Ectodermal cell (in vitro differentiated cells): ENCODE measurements around the gene XCR1.
"Not testable (repeated sequence)": the region's sequence is repeated elsewhere in the genome, so short reads cannot be mapped to it uniquely, and the experiment has no call there.

Source experiments
- H3K27ac ChIP-seq: 2 replicates; pipeline ENCODE4 v1.7.0; 2013; ENCODE audit warnings: mild to moderate bottlenecking, low read depth, low read length; ENCODE audit not compliant: insufficient read depth, poor library complexity, severe bottlenecking
- H3K27me3 ChIP-seq: 2 replicates; pipeline ENCODE4 v1.7.0; 2013; ENCODE audit warnings: mild to moderate bottlenecking, low read length; ENCODE audit not compliant: insufficient read depth, control insufficient read depth, poor library complexity, severe bottlenecking
- H3K36me3 ChIP-seq: one replicate; pipeline ENCODE4 v1.7.0; 2013; ENCODE audit warnings: low read length; ENCODE audit not compliant: control insufficient read depth, insufficient read depth
- H3K4me1 ChIP-seq: one replicate; pipeline ENCODE4 v1.7.0; 2013; ENCODE audit warnings: low read length; ENCODE audit not compliant: control insufficient read depth, insufficient read depth
- H3K4me3 ChIP-seq: 2 replicates; pipeline ENCODE4 v1.7.0; 2013; ENCODE audit warnings: low read depth, low read length, control low read depth; ENCODE audit not compliant: insufficient read depth
- H3K9me3 ChIP-seq: 2 replicates; pipeline ENCODE4 v1.7.0; 2013; ENCODE audit warnings: mild to moderate bottlenecking, low read length, moderate library complexity; ENCODE audit not compliant: control insufficient read depth
- WGBS, 2 experiments: methylation state at CpG; one replicate each; pipeline ENCODE4 v1.1.7; 2013; ENCODE audit warnings: missing lambda C conversion rate in 2 of 2; 5-methylcytosine and 5-hydroxymethylcytosine counted together

The XCR1 gene

DNA sequence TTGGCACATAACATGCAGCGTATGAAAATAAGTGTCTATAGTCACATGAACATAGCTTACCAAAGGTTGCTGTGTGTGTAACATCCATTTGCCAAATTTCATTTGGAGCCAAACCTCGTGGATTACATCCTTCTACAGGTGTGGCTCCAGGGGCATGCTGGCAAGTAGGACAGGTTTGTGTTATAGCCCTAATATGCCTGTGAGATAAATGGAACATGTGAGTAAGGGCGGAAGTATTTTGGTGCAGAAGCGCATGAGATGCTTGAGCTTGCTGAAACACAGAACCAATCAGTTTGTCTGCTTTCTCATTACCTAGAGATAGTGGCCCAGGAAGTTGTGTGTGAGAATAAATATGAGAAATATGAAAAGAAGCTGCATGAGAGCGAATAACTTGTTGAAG, 21.8 kb upstream of the XCR1 start:
- no peaks in the 10 kb centered on the region for H3K27me3 ChIP-seq
- H3K27ac ChIP-seq: no peak overlapping the region
- no peak overlapping the region for H3K4me3 ChIP-seq
- no peaks in the 10 kb centered on the region for H3K4me1 ChIP-seq
- H3K9me3 ChIP-seq: no peaks in the 10 kb centered on the region
- H3K36me3 ChIP-seq: no peaks in the 10 kb centered on the region
- WGBS, 2 experiments: 93 to 95% methylated on average over 5 of the region's 5 CpGs

DNA sequence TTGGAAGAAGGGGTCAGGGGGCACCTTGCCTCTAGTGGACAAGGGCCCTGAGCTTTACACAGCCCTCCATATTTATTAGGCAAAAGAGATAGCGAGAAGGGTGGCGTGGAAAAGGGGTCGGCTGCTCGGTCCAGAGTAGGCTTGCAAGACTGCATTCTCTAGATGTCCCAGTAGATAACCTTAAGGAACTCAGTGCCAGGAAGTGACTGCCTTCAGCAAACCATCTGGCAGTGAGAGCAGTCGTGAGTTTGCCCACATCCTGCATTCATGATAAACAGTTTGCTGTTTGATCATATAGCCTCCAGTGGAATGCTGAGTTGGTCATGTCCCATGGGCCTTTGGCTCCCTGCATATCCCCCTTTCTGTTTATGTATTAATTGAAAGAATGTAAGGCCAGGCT, 18.9 kb upstream of the XCR1 start:
- 92 to 98% methylated on average over 5 of the region's 5 CpGs for WGBS, 2 experiments
- not testable (repeated sequence) for H3K4me3 ChIP-seq, H3K27ac ChIP-seq, H3K36me3 ChIP-seq, H3K9me3 ChIP-seq, H3K27me3 ChIP-seq, H3K4me1 ChIP-seq

DNA sequence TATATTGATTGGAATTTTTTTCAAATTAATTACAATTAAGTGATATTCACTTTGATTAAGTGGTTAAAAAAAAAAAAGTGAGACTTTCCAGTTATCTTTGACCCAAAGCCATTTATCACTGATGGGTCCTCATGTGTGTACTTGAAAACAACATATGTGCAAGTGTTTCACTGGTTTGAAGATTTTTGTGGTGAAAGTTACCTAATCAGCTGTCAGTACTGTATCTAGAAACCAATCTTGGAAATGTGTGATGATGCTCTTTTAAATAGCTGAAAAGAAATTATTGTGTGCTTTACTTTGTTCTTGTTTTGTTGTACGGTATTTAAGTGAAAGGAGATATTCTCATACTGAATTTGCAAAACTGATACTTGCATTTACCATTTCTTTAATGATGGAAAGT, 11.6 kb upstream of the XCR1 start:
- Histone ChIP-seq H3K27me3 (no peaks in the 10 kb centered on the region), H3K9me3 (no peaks in the 10 kb centered on the region), H3K4me3 (no peak overlapping the region), H3K36me3 (no peaks in the 10 kb centered on the region), H3K27ac (no peak overlapping the region), H3K4me1 (no peaks in the 10 kb centered on the region)
- WGBS, 2 experiments: 100% methylated on average over 1 of the region's 1 CpG

DNA sequence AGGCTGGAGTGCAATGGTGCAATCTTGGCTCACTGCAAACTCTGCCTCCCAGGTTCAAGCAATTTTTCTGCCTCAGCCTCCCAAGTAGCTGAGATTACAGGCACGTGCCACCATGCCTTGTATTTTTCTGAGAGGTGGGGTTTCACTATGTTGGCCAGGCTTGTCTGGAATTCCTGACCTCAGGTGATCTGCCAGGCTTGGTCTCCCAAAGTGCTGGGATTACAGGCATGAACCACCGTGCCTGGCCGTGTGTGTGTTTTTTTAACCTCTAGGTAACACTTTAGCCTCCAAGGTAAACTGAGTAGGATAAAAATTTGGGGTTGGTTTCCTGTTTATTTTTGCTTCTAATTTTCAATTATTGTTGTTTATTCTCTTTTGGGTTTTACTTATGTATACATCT, 10.8 kb upstream of the XCR1 start:
- not testable (repeated sequence) for H3K36me3 ChIP-seq, H3K9me3 ChIP-seq, H3K4me1 ChIP-seq, H3K4me3 ChIP-seq, H3K27me3 ChIP-seq, H3K27ac ChIP-seq
- WGBS, 2 experiments: 84 to 89% methylated on average over 3 of the region's 3 CpGs

DNA sequence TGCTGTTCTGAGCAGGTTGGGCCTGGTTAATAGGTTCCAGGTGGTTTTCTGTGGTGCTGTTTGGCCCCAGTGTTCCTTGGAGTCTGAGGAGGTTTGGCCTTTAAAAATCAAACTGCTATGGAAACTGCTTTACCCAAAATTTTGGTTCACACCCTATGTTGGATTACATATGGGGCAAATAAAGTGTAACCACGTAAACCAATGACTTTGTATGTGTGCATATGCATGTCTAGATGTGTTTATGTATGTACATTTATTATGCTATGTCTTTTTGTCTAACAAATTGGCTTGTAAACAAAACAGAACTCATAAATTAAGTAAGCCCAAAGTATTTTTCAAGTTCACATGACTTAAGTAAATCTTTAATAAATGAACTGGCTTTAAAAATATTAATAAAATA, 8.9 kb upstream of the XCR1 start:
- Histone ChIP-seq H3K4me3 (no peak overlapping the region), H3K27ac (no peak overlapping the region), H3K27me3 (no peaks in the 10 kb centered on the region), H3K9me3 (no peaks in the 10 kb centered on the region), H3K4me1 (no peaks in the 10 kb centered on the region), H3K36me3 (no peaks in the 10 kb centered on the region)
- WGBS, 2 experiments: 92 to 100% methylated on average over 1 of the region's 1 CpG

DNA sequence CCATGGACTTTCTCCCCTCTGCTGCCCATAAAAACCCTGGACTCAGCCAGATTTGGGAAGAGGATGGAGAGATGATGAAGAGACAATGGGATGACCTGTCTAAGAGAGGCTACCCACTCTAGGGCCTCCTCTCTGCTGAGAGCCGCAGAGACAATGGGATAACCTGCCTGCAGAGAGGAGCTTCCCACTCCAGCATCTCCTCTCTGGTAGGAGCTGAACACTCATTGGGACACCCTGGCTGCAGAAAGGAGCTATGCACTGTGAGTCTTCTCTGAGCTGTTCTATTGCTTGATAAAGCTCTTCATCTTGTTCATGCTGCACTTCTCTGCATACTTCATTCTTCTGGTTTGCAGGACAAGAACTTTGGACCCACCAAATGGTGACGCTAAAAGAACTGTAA, 4.5 kb upstream of the XCR1 start:
- Histone ChIP-seq H3K36me3 (no peaks in the 10 kb centered on the region), H3K27ac (no peak overlapping the region), H3K9me3 (peaks cover 3% of the 10 kb centered on the region), H3K4me1 (no peaks in the 10 kb centered on the region), H3K4me3 (no peak overlapping the region), H3K27me3 (no peaks in the 10 kb centered on the region)
- 89 to 98% methylated on average over 2 of the region's 2 CpGs for WGBS, 2 experiments

DNA sequence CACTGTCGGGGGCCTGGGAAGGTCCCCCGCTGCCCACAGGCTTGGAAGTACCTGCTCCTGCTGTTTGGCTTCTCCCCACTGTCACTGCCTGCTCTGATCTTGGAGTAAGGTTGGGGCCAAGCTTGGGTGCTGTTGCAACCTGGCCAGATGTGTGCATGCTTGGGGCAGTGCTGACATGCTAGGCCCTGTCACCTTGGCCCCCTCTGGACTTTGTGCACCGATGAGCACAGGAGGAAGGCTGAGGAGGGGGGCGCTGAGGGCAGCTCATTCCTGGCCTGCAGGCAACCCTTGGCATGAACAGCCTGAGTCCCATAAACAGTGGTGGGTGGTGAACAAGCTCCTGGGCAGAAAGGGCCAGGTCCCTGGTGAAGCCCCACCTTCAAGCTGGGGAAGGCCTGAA, 4.0 kb upstream of the XCR1 start:
- Histone ChIP-seq H3K9me3 (peaks cover 3% of the 10 kb centered on the region), H3K4me1 (no peaks in the 10 kb centered on the region), H3K4me3 (no peak overlapping the region), H3K27ac (no peak overlapping the region), H3K36me3 (no peaks in the 10 kb centered on the region), H3K27me3 (no peaks in the 10 kb centered on the region)
- WGBS, 2 experiments: 89 to 91% methylated on average over 4 of the region's 4 CpGs

DNA sequence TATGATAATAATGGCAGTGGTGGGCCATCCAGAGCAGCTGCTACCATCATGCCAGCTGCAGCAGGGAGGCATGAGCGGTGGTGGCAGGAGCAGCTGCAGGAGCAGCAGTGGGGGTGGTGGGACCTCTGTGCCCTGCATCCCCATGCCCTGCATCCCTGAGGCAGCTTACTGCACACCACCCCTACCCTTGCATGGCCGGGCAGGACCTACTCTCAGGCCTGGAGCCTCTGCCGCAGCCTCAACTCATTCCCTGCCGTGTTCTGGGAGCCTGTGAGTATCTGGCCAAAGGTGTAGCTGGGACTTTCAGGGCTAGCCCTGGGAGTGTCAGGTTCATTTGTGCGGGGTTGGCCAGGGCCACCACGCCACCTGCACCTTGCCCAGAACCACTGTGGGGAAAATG, 3.3 kb upstream of the XCR1 start:
- H3K4me1 ChIP-seq: no peaks in the 10 kb centered on the region
- no peak overlapping the region for H3K4me3 ChIP-seq
- WGBS, 2 experiments: 94% methylated on average over 6 of the region's 6 CpGs
- H3K27ac ChIP-seq: no peak overlapping the region
- H3K9me3 ChIP-seq: peaks cover 3% of the 10 kb centered on the region
- H3K27me3 ChIP-seq: no peaks in the 10 kb centered on the region
- no peaks in the 10 kb centered on the region for H3K36me3 ChIP-seq

DNA sequence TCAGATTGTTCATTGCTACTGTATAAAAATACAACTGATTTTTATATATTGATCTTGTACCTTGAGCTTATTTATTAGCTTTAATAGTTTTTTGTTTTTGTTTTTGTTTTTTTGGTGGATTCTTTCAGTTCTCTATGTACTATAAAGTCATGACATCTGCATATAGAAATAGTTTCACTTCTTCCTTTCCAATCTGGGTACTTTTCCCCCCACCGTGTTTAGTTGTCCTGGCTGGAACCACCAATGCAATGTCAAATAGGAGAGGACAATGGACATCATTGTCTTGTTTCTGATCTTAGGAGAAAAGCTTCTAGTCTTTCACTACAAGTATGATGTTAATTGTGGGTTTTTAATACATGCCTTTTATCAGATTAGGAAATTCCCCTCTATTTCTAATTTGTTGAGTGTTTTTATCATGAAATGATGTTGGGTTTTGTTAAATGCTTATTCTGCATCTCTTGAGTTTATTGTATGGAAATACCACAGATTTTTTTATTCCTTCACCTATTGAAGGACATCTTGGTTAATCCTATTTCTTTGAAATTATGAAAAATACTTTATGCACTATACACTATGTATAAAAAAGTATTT, 2.8 kb upstream of the XCR1 start:
- Histone ChIP-seq H3K36me3 (no peaks in the 10 kb centered on the region), H3K27ac (no peak overlapping the region), H3K4me1 (no peaks in the 10 kb centered on the region), H3K27me3 (no peaks in the 10 kb centered on the region), H3K9me3 (peaks cover 3% of the 10 kb centered on the region), H3K4me3 (no peak overlapping the region)
- 100% methylated on average over 1 of the region's 1 CpG for WGBS, 2 experiments

DNA sequence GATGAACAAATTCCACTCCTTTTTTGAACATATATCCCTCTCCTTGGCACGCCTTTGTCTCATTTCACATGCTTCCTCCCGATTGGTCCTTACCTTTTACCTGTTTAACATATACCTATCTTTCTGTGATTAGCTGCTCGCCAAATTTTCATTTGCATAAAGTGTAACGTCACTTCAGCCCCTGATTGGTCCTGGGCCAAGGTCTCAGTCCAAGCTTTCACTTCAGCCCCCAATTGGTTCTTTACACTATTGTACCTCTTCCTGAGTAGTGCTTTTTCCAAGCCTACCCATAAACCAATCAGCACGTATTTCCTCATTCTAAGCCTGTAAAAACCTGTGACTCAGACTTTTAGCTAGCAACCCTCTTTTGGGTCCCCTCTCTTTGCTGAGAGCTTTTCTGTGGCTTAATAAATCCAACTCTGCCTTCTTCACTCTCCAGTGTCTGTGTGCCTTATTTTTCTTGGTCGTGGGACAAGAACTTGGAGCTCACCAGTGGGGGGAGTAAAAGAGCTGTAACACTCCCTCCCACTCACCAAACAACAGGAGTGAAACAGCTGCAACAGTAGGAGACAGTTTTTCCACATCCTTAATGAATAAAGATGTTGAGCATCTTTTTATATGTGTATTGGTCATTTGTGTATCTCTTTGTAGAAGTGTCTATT, 584 bp upstream of the XCR1 start:
- Histone ChIP-seq H3K27me3 (no peaks in the 10 kb centered on the region), H3K9me3 (peaks cover 3% of the 10 kb centered on the region), H3K27ac (no peak overlapping the region), H3K4me3 (no peak overlapping the region), H3K4me1 (no peaks in the 10 kb centered on the region), H3K36me3 (no peaks in the 10 kb centered on the region)
- 89 to 92% methylated on average over 6 of the region's 6 CpGs for WGBS, 2 experiments

DNA sequence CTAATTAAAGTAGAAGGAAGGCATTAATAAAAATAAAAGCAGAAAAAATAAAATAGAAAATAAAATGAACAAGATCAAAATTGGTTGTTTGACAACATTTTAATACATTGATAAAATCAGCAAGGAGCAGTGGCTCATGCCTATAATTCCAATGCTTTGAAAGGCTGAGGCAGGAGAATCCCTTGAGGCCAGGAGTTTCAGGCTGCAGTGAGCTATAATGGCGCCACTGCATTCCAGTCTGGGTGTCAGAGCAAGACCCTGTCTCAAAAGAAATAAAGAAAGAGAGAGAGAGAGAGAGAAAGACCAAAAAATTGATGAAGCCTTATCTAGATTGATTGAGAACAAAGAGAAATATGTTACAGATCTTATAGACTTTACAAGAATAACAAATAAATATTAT, 2.1 kb downstream of the XCR1 start:
- Histone ChIP-seq H3K4me3 (no peak overlapping the region), H3K9me3 (peaks cover 3% of the 10 kb centered on the region), H3K4me1 (no peaks in the 10 kb centered on the region), H3K36me3 (no peaks in the 10 kb centered on the region), H3K27me3 (no peaks in the 10 kb centered on the region), H3K27ac (no peak overlapping the region)
- 85 to 88% methylated on average over 1 of the region's 1 CpG for WGBS, 2 experiments
